ENCODE results near the gene KIAA1614.

KIAA1614 gene

DNA sequence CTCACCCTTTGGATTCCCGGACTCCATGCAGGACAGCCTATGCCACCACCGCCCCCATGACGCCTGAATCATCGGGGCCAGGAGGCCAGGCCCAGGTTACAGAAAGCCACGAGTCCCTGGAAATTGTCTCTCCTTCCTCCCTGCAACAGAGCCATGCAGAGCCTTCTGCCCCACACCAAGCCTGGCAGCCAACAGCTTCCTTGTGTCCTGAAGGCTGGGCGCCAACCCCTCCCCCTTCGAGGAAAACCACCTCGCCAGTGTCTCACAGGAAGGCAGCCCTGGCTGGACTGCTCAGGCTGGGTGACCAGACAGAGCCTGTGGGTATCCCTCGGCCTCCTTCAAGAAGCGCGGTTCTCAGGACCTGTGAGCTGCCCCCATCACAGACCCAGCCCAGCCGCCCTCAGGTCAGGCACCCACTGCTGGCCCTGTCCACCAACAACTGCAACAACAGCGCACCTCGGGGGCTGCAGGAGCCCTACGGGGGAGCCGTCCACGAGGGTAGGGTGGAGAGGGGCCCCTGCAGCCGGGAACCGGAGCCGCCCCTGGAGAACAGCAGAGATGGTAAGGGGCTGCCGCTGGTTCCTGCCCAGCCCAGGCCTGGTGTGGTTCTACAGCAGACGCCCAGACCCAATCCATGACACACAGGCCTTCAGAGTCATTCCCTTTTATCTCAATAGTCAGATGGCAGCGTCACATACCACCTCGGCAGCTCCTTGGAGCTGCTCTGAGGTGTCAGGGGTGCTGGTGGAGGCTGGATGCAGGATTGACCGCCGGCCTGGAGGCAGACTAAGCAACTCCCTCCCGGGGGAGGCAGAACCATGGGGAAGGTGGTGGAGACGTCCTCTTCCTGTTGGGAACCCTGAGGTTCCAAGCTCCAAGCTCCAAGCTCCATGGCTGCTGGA is 23.7 kb downstream of the KIAA1614 start:
- intact Hi-C loops (cut with DNase I), result no loop called here
- peak in 1 of 42 donors; percentile 17 for DNase-seq

- no peak for DNase-seq
- intact Hi-C loops (cut with DNase I), result no loop called here
Measured at GRCh38 chr1:180937012-180937372, 24.3 kb downstream of the KIAA1614 start.

- intact Hi-C loops (cut with DNase I), result no loop called here
- DNase-seq, result no peak
Measured at GRCh38 chr1:180937624-180938225, 25.0 kb downstream of the KIAA1614 start.

- no peak for DNase-seq
- intact Hi-C loops (cut with DNase I), result no loop called here
Measured at GRCh38 chr1:180939073-180939710, 26.5 kb downstream of the KIAA1614 start.

- DNase-seq, result no peak
- intact Hi-C loops (cut with DNase I), result no loop called here
Measured at GRCh38 chr1:180939711-180940103, 27.0 kb downstream of the KIAA1614 start.

GRCh38 chr1:180940445-180940844 is 27.7 kb downstream of the KIAA1614 start:
- intact Hi-C loops (cut with DNase I), result no loop called here

GRCh38 chr1:180941518-180942275 is 29.0 kb downstream of the KIAA1614 start:
- intact Hi-C loops (cut with DNase I), result no loop called here
- no peak for DNase-seq

More at GRCh38 chr1:180940445-180940844, 27.7 kb downstream of the KIAA1614 start:
- no peak for DNase-seq

DNA sequence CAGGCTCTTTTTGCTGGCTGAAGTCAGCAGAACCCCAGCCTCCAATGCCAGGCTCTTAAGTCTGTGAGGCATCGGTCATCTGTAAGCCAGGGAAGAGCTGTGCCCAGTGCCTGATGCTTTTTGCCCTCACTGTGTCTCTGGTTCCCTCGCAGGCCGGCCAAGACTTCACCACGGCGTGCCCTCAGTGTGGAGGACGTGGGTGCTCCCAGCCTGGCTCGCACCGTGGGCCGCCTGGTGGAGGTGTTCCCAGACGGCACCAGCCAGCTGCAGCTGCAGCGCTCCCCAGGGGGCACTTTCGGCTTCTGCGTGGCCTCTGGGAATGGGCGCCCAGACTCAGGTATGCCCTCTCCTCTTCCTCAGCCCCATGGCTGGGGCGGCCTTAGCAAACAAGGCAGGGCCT is 32.5 kb downstream of the KIAA1614 start:
- no peak for DNase-seq
- intact Hi-C loops (cut with DNase I), result no loop called here

- intact Hi-C loops (cut with DNase I), result no loop called here
- no peak for DNase-seq
Measured at GRCh38 chr1:180945551-180945950, 32.9 kb downstream of the KIAA1614 start.

DNA sequence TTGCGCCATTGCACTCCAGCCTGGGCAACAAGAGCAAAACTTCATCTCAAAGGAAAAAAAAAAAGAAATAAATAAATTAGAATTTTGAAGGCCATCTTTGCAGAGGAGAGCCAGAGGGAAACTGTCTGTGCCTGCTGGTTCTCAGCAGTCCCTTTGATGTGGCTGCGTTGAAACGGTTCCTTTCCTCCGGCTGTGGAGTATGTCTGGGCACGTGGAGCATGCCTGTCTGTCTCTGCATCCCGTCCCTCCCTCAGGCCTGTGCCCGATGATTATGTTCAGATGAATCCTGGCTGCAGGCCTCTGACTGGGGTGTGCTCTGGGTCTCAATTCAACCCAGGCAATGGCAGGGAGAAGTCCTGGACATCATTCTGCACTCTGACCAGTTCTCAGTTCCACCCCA is 33.4 kb downstream of the KIAA1614 start:
- DNase-seq, result no peak
- intact Hi-C loops (cut with DNase I), result no loop called here

- intact Hi-C loops (cut with DNase I), result no loop called here
- no peak for DNase-seq
Measured at GRCh38 chr1:180946541-180947498, 34.1 kb downstream of the KIAA1614 start.

DNA sequence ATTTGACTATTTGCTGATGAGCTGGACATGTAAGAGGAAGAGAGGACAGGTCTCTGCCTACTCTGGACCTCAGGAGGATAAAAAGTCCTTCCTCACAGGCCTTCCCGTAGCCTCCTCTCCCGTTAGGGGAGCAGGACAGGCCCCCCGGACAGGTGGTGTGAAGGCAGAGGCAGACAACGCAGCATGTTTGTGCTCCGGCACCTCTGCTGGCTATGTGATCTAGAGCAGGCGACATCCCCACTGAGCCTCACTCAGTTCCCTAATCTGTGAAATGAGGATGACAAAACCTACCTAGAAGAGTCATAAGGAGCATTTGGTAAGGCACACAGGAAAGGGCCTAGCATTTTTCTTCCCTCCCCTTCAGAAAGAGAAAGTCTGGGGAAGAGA is 34.8 kb downstream of the KIAA1614 start:
- DNase-seq, result no peak
- intact Hi-C loops (cut with DNase I), result no loop called here

DNA sequence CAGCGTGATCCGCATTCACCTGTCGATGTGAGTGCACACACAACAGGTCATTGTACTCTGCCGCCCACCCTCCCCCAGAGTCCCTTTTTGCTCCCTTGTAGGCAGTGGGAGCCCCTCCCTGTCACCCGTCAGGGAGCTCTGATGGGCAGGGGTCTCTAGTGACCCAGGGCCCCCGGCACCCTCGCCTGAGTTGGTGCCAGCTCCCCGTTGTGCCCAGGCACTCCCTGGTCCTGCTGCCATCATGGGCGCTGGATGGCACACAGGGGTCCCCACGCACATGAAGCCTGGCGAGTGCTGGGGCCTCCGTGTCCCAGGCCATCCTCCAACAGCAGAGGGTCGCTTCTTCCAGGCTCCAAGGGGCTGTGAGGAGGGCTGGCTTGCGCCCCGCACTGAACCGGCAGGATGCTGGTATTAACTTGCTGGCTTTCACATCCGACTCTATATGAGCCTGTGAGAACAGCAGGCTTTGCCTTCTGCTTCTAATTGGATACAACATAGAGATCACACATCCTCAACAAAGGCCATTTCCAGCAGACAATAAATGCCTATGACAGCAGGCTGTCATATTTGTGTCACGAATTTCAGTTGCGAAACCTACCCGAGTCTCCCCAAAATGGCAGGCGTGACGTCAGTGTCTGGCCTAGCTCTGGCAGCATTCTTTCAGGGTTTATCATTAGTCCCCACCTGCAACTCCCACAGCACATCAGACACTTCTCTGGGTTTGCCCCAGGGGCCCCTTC is 35.4 kb downstream of the KIAA1614 start:
- intact Hi-C loops (cut with DNase I), result no loop called here
- DNase-seq, result no peak

DNA sequence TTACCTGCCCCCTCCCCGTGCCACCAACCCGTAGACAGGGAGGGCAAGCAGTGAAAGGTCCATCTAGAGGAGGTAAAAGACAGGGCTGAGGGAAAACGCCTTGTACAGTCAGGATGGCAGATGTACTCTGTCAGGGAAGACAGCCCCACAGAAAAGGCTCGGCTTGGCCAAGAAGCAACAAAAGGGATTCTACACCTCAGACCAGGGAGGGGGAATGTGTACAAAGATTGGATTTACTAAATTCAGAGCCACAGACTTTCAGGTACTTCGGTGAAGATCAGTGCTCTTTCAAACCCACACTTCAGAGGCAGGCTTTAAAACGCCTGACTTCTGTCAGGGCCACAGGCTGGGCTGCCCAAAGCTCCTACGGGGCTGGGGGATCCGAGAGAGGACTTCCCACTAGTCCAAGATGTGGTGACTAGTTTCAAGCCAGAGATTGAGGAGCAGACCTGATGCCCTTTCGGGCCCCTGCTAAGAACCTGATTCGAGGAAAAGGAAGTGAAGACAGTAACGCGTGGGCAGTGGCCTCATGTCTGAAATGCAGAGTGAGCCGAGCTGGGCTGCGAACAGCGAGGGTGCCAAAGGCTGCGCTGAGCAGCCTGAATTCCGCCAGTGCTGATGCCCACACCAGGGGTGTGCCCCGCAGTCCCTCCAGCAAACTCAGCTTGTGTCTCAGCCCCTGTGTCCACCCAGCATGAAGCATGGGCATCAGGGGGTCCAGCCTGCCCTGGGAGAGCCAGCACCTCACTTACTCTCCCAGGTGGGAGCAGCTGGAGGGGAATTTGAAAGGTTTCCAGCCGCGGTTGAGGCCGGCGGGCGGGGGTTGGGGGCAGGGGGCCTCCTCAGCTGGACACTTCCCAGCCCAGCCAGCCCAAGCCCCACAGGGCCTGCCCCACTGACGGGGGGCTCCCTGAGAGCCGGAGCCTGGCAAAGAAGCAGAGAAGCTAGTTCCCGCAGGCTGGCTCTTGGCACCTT is 36.2 kb downstream of the KIAA1614 start:
- DNase-seq, result no peak
- intact Hi-C loops (cut with DNase I), result no loop called here

- no peak for DNase-seq
- intact Hi-C loops (cut with DNase I), result no loop called here
Measured at GRCh38 chr1:180949616-180950000, 36.9 kb downstream of the KIAA1614 start.

DNA sequence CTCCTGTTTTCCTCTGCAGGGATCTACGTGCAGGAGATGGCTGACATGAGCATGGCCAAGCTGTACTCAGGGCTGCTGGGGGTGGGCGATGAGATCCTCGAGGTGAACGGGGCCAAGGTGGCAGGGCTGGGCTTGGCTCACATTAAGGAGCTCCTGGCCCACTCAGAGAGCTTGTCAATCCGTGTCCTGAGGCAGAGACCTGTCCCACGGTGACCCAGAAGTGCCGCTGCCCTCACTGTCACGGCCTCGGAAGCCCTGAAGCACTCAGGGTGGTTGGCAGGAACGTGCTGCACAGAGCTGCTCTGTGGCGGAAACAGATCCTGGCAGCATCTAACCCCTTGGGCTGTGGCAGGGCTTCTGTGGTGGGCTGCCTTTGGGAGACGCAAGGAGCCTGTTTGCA is 37.6 kb downstream of the KIAA1614 start:
- intact Hi-C loops (cut with DNase I), result no loop called here

More for the DNA sequence above, 37.6 kb downstream of the KIAA1614 start:
- DNase-seq, result no peak

All from head of caudate nucleus (tissue), 42 donors.